Suprapubic skin (tissue), 4 donors: ENCODE results near the gene CITED1.

Experiments used
- CTCF ChIP-seq, 2 donors: fragments of 200-600 bp in 1 of 2; fragments of 450-650 bp in 1 of 2; sonication (generic) in 1 of 2; IDR thresholded peaks; one replicate each; pipeline ENCODE4 v1.5.1; 2016 to 2019; ENCODE audit warnings: antibody characterized with exemption in 2 of 2, mild to moderate bottlenecking in 1 of 2, moderate library complexity in 1 of 2
- EP300 ChIP-seq: sonication (generic); formaldehyde crosslinking; IDR thresholded peaks from one replicate; pipeline ENCODE4 v1.6.1; 2017; ENCODE audit warnings: antibody characterized with exemption
- POLR2A ChIP-seq, 2 donors: fragments of 450-650 bp; IDR thresholded peaks; one replicate each; pipeline ENCODE4 v1.6.1; 2017; ENCODE audit warnings: antibody characterized with exemption in 2 of 2, mild to moderate bottlenecking in 2 of 2, moderate library complexity in 2 of 2
- POLR2AphosphoS5 ChIP-seq, 3 donors: sonication (generic); formaldehyde crosslinking; IDR thresholded peaks; one replicate each; pipeline ENCODE4 v1.6.1; 2017; ENCODE audit warnings: antibody characterized with exemption in 3 of 3

- TF ChIP-seq POLR2AphosphoS5 (IDR thresholded peaks at IDR 0.05) (no peak), POLR2A (IDR thresholded peaks at IDR 0.05) (no peak), CTCF (IDR thresholded peaks at IDR 0.05) (no peak), EP300 (no peak)
Observed at GRCh38 chrX:72297953-72298730, 7.6 kb downstream of the CITED1 start.
